MCF 10A (cell line): ENCODE data around the gene HELLS. TPM values are rescaled to one million over a fixed set of nuclear protein-coding genes. Genes with fewer than 3 reads are reported as not detected.
A peak's percentile ranks its signal among the peaks of the same experiment; 100 is the strongest.

Source experiments
- Bru-seq: library from RNA; stranded (reverse); fragments of 400-500 nt; gene quantifications from one replicate; lab custom pipeline; 2021; lab: Mats Ljungman, UMichigan
- BruChase-seq, 2 experiments: library from RNA; stranded (reverse); fragments of 400-500 nt; gene quantifications; one replicate each; lab custom pipeline; 2021; lab: Mats Ljungman, UMichigan
- BruUV-seq: library from RNA; stranded (reverse); fragments of 400-500 nt; replicated peaks from 2 replicates; lab custom pipeline; 2021; lab: Mats Ljungman, UMichigan
- CTCF ChIA-PET: fragments of 300-600 bp; sonication (Branson Sonifier 250); formaldehyde crosslinking; extraction: SDS; loops from one replicate; lab custom pipeline; 2021; ENCODE audit warnings: antibody characterized with exemption, inconsistent platforms; lab: Yijun Ruan, JAX
- POLR2A ChIA-PET: fragments of 300-600, 350-650 bp; sonication (Branson Sonifier 250); formaldehyde crosslinking; extraction: SDS; loops from one replicate; lab custom pipeline; 2020; ENCODE audit warnings: antibody characterized with exemption, inconsistent platforms; lab: Yijun Ruan, JAX
- DNase-seq: peaks from one replicate; pipeline ENCODE4 v3.0.0-alpha.2; 2018; ENCODE audit not compliant: unreplicated experiment
- H3K27ac Mint-ChIP-seq: one replicate; pipeline ENCODE4 v1.8.0; 2022; ENCODE audit warnings: mild to moderate bottlenecking, low read depth, mixed read lengths; ENCODE audit not compliant: unreplicated experiment
- H3K27me3 Mint-ChIP-seq: one replicate; pipeline ENCODE4 v1.8.0; 2022; ENCODE audit warnings: mixed read lengths; ENCODE audit not compliant: insufficient read depth, unreplicated experiment
- H3K36me3 Mint-ChIP-seq: one replicate; pipeline ENCODE4 v1.8.0; 2022; ENCODE audit warnings: mild to moderate bottlenecking, moderate library complexity, mixed read lengths; ENCODE audit not compliant: insufficient read depth, unreplicated experiment
- H3K4me1 Mint-ChIP-seq: one replicate; pipeline ENCODE4 v1.8.0; 2022; ENCODE audit warnings: mixed read lengths; ENCODE audit not compliant: insufficient read depth, unreplicated experiment
- H3K4me3 Mint-ChIP-seq: one replicate; pipeline ENCODE4 v1.8.0; 2022; ENCODE audit warnings: mild to moderate bottlenecking, moderate library complexity, mixed read lengths; ENCODE audit not compliant: unreplicated experiment
- H3K9me3 Mint-ChIP-seq: one replicate; pipeline ENCODE4 v1.8.0; 2022; ENCODE audit warnings: mixed read lengths; ENCODE audit not compliant: unreplicated experiment
- intact Hi-C: fragments of 100-400 bp; cut with micrococcal nuclease; formaldehyde crosslinking; loops from 2 replicates; pipeline ENCODE4 v1.14.1; 2022
- long read RNA-seq: library from polyadenylated mRNA; stranded (forward); transcript quantifications from one replicate; pipeline ENCODE4 v2.0.0, GENCODE V29; 2022
- total RNA-seq: library from RNA; stranded (reverse); gene quantifications from 2 replicates; pipeline ENCODE4 v1.2.3, GENCODE V29; 2022
- TF ChIP-seq, protein P1 (sequence below): fragments of 200-600 bp; IDR thresholded peaks from one replicate; pipeline ENCODE4 v1.8.0; 2022; ENCODE audit warnings: antibody characterized with exemption, mild to moderate bottlenecking; ENCODE audit not compliant: unreplicated experiment

HELLS gene
- 12.1 and 31.4 TPM in 2 replicates for total RNA-seq
- Bru-seq, nascent RNA: percentile 56 among the genes with signal in this experiment
- percentile 71 among the genes with signal in this experiment for BruChase-seq, experiment 1, labeled RNA remaining after a 6-hour chase
- BruChase-seq, experiment 2, labeled RNA remaining after a 2-hour chase: percentile 67 among the genes with signal in this experiment
- long read RNA-seq, transcript HELLS-202 (22 exons, 3,099 nt): major isoform, 6 of 20 reads
- long read RNA-seq, partial matches to known transcripts: 3 of 20 reads
- long read RNA-seq, other reads (novel, unspliced or antisense): 11 of 20 reads

DNA sequence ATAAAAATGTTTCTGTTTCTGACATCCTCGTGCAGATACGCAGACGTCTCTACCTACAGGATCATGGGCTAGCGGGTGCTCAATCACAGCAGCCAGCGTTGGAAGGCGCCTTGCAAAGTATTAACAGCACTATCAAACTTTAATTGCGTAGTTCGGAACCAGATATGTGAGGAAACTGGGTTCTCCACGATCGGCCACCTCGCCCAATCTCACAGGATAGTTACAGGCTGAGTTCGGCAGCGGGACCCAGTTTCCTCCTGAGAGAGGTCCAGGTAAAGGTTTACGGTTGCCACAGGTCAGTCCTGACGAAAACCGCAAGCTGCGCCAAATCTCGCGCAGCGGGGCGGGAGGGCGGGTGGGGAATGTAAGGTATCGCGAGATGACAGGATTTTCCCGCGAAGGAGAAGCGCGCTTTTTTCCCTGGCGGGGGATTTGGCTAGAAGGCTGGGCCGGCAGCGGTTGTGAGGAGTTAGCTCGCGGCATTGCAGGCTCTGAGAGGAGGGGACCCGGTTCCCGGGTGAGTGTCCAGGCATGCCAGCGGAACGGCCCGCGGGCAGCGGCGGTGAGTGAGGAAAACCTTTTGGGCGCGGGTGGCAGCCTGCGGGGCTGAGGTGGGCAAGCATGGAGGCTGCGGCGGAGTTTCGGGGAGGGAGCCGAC is at the start of gene HELLS:
Gene HELLS, plus strand, starts transcription at position 398 of the 658 bp plus-strand sequence. Its CDS starts 134 bp downstream, at position 532.
- POLR2A ChIA-PET: interaction anchor here (0.6 to 1.9 kb wide), 12 partner anchors 9 to 651 kb away, joined by 3 to 12 read pairs (median 4); no protein-coding TSS in a partner anchor
- BruUV-seq: no TSS peak
- H3K27me3 Mint-ChIP-seq: no peaks in the 10 kb centered on the region
- peaks cover 6% of the 10 kb centered on the region for H3K4me1 Mint-ChIP-seq
- peak within 1 kb of the TSS; percentile 89 for H3K4me3 Mint-ChIP-seq
- intact Hi-C loops: loop anchor here (1.0 kb wide), 1 partner anchor 184 kb away; no protein-coding TSS in a partner anchor
- CTCF ChIA-PET: interaction anchor here (0.6 kb wide), 1 partner anchor 1790 kb away, joined by 3 read pairs; no protein-coding TSS in a partner anchor
- peaks cover 13% of the 10 kb centered on the region for H3K36me3 Mint-ChIP-seq
- peak within 1 kb of the TSS; percentile 70 for H3K27ac Mint-ChIP-seq
- no peaks in the 10 kb centered on the region for H3K9me3 Mint-ChIP-seq
- TF ChIP-seq, protein P1, sequence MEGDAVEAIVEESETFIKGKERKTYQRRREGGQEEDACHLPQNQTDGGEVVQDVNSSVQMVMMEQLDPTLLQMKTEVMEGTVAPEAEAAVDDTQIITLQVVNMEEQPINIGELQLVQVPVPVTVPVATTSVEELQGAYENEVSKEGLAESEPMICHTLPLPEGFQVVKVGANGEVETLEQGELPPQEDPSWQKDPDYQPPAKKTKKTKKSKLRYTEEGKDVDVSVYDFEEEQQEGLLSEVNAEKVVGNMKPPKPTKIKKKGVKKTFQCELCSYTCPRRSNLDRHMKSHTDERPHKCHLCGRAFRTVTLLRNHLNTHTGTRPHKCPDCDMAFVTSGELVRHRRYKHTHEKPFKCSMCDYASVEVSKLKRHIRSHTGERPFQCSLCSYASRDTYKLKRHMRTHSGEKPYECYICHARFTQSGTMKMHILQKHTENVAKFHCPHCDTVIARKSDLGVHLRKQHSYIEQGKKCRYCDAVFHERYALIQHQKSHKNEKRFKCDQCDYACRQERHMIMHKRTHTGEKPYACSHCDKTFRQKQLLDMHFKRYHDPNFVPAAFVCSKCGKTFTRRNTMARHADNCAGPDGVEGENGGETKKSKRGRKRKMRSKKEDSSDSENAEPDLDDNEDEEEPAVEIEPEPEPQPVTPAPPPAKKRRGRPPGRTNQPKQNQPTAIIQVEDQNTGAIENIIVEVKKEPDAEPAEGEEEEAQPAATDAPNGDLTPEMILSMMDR: no peak
- peak; percentile 92 for DNase-seq

DNA sequence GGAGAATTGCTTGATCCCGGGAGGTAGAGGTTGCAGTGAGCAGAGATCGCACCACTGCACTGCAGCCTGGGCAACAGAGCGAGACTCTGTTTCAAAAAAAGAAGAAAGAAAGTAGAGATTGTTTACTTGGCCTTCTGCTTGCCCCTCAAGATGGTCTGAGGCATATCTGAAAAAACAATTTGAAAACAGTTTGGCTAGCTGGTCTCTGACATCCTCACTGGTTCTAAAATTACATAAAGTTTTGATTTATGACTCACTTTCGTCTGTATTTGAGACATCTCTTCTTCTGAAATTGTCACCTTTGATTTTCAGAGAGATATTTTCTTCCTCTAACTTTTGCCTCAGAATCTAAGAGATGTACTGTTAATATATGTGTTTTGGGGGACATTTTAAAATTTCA is 49.6 kb upstream of the HELLS start:
- H3K36me3 Mint-ChIP-seq: peaks cover 6% of the 10 kb centered on the region
- no peaks in the 10 kb centered on the region for H3K27me3 Mint-ChIP-seq
- TF ChIP-seq, protein P1: no peak
- ChIA-PET POLR2A (interaction anchor here (1.2 kb wide), 1 partner anchor 9 kb away, joined by 3 read pairs; no protein-coding TSS in a partner anchor), CTCF (interaction anchor here (0.6 kb wide), 1 partner anchor 81 kb away, joined by 3 read pairs; no protein-coding TSS in a partner anchor)
- DNase-seq: peak; percentile 1
- H3K4me1 Mint-ChIP-seq: peaks cover 5% of the 10 kb centered on the region
- no peak overlapping the region for H3K4me3 Mint-ChIP-seq
- intact Hi-C loops: no loop called here
- no peak overlapping the region for H3K27ac Mint-ChIP-seq
- BruUV-seq: no TSS peak
- no peaks in the 10 kb centered on the region for H3K9me3 Mint-ChIP-seq

DNA sequence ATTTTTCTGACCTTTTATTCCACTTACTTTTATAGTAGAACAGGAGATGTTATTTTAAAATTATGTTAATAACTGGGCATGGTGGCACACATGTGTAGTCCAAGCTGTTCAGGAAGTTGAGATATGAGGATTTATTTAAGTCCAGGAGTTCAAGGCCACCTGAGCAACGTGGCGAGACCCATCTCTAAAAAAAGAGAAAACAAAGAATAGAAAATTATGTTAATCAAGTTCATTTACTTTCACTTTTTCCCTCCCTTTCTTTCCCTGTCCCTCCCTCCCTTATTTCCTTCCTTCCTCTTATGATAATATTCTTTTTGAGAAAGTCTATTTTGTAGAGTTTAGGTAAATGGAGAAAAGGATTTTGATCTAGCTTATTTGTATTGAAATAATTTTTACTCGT is 48.9 kb upstream of the HELLS start:
- H3K9me3 Mint-ChIP-seq: no peaks in the 10 kb centered on the region
- TF ChIP-seq, protein P1: no peak
- intact Hi-C loops: no loop called here
- CTCF ChIA-PET: interaction anchor here (0.6 kb wide), 1 partner anchor 27 kb away, joined by 3 read pairs; no protein-coding TSS in a partner anchor
- H3K27ac Mint-ChIP-seq: no peak overlapping the region
- POLR2A ChIA-PET: no interaction called here
- DNase-seq: no peak
- no peaks in the 10 kb centered on the region for H3K27me3 Mint-ChIP-seq
- H3K4me1 Mint-ChIP-seq: peaks cover 5% of the 10 kb centered on the region
- H3K36me3 Mint-ChIP-seq: peaks cover 6% of the 10 kb centered on the region
- H3K4me3 Mint-ChIP-seq: no peak overlapping the region
- BruUV-seq: no TSS peak

DNA sequence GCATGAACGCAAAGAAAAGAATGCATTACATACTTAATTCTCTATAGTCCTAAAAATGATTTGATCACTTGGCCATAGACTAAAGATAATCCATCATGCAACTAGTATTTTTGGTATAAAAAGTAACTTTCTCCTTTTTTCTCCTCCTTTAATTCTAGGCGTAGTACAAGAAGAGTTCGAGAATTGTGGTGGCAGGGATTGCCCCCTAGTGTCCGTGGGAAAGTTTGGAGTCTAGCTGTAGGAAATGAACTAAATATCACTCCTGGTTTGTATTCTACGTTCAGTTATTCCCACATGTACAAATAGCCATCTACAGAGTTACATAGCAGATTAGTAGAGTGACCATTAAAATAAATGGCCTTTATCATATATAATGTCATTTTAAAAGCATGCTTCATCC is 45.5 kb upstream of the HELLS start:
- Mint-ChIP-seq H3K4me3 (no peak overlapping the region), H3K4me1 (peaks cover 5% of the 10 kb centered on the region), H3K27ac (no peak overlapping the region), H3K27me3 (no peaks in the 10 kb centered on the region), H3K36me3 (peaks cover 6% of the 10 kb centered on the region), H3K9me3 (no peaks in the 10 kb centered on the region)
- ChIA-PET POLR2A (interaction anchor here (0.6 kb wide), 1 partner anchor 676 kb away, joined by 3 read pairs; no protein-coding TSS in a partner anchor), CTCF (no interaction called here)
- no TSS peak for BruUV-seq
- TF ChIP-seq, protein P1: no peak
- peak; percentile 11 for DNase-seq
- intact Hi-C loops: no loop called here
